ENCODE results near the gene AP1G2. TPM values are rescaled to one million over a fixed set of nuclear protein-coding genes. Genes with fewer than 3 reads are reported as not detected.

The AP1G2 gene
- total and polyA plus RNA-seq, 2 of the 13 experiments (the other 11 are each of a cell fraction or from before 2014, with no cell fraction given), result 96.9 to 611 TPM

DNA sequence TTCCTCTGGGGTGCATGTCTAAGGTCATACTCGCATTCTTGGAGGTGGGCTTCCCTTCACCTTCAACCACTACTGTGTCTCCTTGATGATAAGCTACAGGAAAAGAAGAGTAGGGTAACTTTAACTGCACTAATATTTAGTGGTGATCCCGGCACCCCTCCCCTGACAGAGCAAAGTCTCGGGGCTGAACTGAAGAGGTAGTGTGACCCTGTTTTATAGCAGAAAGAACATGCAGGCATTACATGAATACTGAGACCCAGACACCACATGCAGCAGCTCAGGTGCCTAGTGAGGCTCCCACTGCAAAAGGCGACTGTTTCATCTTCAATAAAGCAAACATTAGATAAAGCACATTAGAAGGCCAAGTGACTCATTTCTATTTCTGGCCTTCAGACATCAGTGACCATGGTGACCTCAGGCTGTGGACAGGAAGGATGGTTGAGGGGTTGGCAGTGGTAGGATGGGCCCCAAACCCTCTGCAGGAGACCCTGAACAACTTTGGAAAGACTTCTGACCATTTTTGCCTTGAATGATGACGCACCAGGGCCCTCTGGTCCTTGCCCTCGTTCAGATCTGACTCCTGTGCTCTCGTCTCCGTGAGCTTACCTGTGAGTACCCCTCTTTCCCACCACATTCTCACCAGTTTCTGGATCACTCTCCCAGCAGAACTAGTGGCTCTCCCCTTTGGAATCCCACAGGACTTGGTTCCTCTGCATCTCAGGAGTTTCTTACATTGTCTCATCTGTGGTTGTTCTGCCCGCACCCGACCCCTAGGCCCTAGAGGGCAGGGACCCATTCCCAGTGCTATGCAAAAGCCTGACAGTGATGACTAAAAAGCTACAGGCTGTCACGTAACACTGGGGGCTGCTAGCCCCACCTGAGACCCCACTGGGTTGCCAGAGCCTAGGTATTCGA, 34.8 kb upstream of the AP1G2 start (continued):
- TF ChIP-seq E2F2 (CRISPR knock-in tag; IDR thresholded peaks at IDR 0.05; ENCODE audit: borderline replicate concordance), result peak; percentile 78; the same call in 1 of the 2 replicates
- TF ChIP-seq, protein P1, sequence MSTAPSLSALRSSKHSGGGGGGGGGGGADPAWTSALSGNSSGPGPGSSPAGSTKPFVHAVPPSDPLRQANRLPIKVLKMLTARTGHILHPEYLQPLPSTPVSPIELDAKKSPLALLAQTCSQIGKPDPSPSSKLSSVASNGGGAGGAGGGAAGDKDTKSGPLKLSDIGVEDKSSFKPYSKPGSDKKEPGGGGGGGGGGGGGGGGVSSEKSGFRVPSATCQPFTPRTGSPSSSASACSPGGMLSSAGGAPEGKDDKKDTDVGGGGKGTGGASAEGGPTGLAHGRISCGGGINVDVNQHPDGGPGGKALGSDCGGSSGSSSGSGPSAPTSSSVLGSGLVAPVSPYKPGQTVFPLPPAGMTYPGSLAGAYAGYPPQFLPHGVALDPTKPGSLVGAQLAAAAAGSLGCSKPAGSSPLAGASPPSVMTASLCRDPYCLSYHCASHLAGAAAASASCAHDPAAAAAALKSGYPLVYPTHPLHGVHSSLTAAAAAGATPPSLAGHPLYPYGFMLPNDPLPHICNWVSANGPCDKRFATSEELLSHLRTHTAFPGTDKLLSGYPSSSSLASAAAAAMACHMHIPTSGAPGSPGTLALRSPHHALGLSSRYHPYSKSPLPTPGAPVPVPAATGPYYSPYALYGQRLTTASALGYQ (CRISPR knock-in tag; IDR thresholded peaks at IDR 0.05), result peak; percentile 86; the same call in 1 of the 2 replicates
- no peak; the same call in 1 of the 2 replicates for TF ChIP-seq ZIK1 (CRISPR knock-in tag; IDR thresholded peaks at IDR 0.05; ENCODE audit: borderline replicate concordance, low read depth)
- peak; percentile 88 for TF ChIP-seq NRL (CRISPR knock-in tag; IDR thresholded peaks at IDR 0.05; ENCODE audit: borderline replicate concordance)
- no peak for TF ChIP-seq ZNF570 (CRISPR knock-in tag; IDR thresholded peaks at IDR 0.05; ENCODE audit: borderline replicate concordance)
- TF ChIP-seq KDM6A (CRISPR knock-in tag; IDR thresholded peaks at IDR 0.05; ENCODE audit: low read depth), result peak; percentile 71
- TF ChIP-seq ZNF83 (CRISPR knock-in tag; IDR thresholded peaks at IDR 0.05; ENCODE audit: borderline replicate concordance), result no peak
- no peak for TF ChIP-seq JDP2 (CRISPR knock-in tag; IDR thresholded peaks at IDR 0.05; ENCODE audit: borderline replicate concordance)
- TF ChIP-seq ZNF580 (CRISPR knock-in tag; IDR thresholded peaks at IDR 0.05; ENCODE audit: borderline replicate concordance, low read depth), result peak; percentile 49; the same call in 1 of the 2 replicates
- peak; percentile 93 for TF ChIP-seq TARDBP (CRISPR knock-in tag; IDR thresholded peaks at IDR 0.05)
- TF ChIP-seq GZF1 (CRISPR knock-in tag; IDR thresholded peaks at IDR 0.05), result no peak
- TF ChIP-seq KDM5B (CRISPR knock-in tag; IDR thresholded peaks at IDR 0.05; ENCODE audit: borderline replicate concordance), result peak; percentile 76
- 0 out of 2 replicates have a peak, but pooled peaks have one; percentile 51 for TF ChIP-seq ZNF230 (CRISPR knock-in tag; IDR thresholded peaks at IDR 0.05)
- no peak for TF ChIP-seq ZNF672 (CRISPR knock-in tag; IDR thresholded peaks at IDR 0.05)
- no peak for TF ChIP-seq PBX3 (CRISPR knock-in tag; IDR thresholded peaks at IDR 0.05; ENCODE audit: borderline replicate concordance)
- TF ChIP-seq TEF (CRISPR knock-in tag; IDR thresholded peaks at IDR 0.05), result no peak
- TF ChIP-seq TEAD2 (CRISPR knock-in tag; IDR thresholded peaks at IDR 0.05), result no peak
- TF ChIP-seq ZBTB25 (CRISPR knock-in tag; IDR thresholded peaks at IDR 0.05), result peak; percentile 51; the same call in 1 of the 2 replicates
- no peak for TF ChIP-seq ZSCAN5A (CRISPR knock-in tag; IDR thresholded peaks at IDR 0.05; ENCODE audit: borderline replicate concordance)
- peak; percentile 81 for TF ChIP-seq SNAPC2 (CRISPR knock-in tag; IDR thresholded peaks at IDR 0.05)
